Measurements from ENCODE around the gene UPF2. TPM values are rescaled to one million over a fixed set of nuclear protein-coding genes. Genes with fewer than 3 reads are reported as not detected.

Gene UPF2
- polyA plus RNA-seq, 1 donor from 2014 or later = 14.3 TPM

DNA sequence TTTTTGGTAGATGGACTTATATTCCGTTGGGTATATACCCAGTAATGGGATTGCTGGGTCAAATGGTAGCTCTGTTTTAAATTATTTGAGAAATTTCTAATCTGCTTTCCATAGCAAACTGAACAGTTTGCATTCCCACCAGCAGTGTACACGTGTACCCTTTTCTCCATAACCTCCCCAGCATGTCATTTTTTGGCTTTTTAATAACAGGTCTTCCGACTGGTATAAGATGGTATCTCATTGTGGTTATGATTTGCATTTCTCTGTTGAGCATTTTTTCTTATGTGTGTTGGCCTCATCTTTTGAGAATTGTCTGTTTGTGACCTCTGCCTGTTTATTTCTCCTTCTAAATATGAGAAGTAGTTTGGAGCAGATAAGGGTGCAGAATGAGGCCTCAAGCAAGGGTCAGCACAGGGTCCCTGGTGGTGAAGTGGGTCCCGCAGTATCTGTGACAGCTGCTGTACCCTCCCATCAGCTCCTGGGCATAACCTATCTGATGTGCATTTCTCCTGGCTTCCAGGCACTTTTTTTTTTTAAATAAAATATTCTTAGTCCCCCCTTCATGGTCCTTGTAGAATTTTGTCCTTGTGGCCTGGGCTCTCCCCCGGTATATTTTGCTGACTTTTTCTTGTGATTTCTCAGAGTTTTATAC, 145.9 kb downstream of the UPF2 start:
- H3K9me3 ChIP-seq (ENCODE audit: low read length) = no peaks in the 10 kb centered on the region
- H4K20me1 ChIP-seq (ENCODE audit: insufficient read depth) = no peaks in the 10 kb centered on the region
- H3K27me3 ChIP-seq (ENCODE audit: insufficient read depth, low read depth, low read length) = no peaks in the 10 kb centered on the region
- TF ChIP-seq EP300 (conservative IDR thresholded peaks at IDR 0.05; ENCODE audit: poor library complexity, severe bottlenecking) (no peak), RAD21 (conservative IDR thresholded peaks at IDR 0.05) (no peak), POLR2AphosphoS5 (IDR thresholded peaks at IDR 0.05) (no peak), TAF1 (IDR thresholded peaks at IDR 0.05; ENCODE audit: low read depth) (no peak), EZH2 (IDR thresholded peaks at IDR 0.05; ENCODE audit: borderline replicate concordance, insufficient read depth, low read length, poor library complexity, severe bottlenecking) (no peak), MXI1 (conservative IDR thresholded peaks at IDR 0.05; ENCODE audit: poor library complexity, severe bottlenecking) (no peak), SMC3 (conservative IDR thresholded peaks at IDR 0.05; ENCODE audit: poor library complexity) (no peak)
- TF ChIP-seq, protein P1, sequence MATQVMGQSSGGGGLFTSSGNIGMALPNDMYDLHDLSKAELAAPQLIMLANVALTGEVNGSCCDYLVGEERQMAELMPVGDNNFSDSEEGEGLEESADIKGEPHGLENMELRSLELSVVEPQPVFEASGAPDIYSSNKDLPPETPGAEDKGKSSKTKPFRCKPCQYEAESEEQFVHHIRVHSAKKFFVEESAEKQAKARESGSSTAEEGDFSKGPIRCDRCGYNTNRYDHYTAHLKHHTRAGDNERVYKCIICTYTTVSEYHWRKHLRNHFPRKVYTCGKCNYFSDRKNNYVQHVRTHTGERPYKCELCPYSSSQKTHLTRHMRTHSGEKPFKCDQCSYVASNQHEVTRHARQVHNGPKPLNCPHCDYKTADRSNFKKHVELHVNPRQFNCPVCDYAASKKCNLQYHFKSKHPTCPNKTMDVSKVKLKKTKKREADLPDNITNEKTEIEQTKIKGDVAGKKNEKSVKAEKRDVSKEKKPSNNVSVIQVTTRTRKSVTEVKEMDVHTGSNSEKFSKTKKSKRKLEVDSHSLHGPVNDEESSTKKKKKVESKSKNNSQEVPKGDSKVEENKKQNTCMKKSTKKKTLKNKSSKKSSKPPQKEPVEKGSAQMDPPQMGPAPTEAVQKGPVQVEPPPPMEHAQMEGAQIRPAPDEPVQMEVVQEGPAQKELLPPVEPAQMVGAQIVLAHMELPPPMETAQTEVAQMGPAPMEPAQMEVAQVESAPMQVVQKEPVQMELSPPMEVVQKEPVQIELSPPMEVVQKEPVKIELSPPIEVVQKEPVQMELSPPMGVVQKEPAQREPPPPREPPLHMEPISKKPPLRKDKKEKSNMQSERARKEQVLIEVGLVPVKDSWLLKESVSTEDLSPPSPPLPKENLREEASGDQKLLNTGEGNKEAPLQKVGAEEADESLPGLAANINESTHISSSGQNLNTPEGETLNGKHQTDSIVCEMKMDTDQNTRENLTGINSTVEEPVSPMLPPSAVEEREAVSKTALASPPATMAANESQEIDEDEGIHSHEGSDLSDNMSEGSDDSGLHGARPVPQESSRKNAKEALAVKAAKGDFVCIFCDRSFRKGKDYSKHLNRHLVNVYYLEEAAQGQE (IDR thresholded peaks at IDR 0.05; ENCODE audit: borderline replicate concordance) = no peak
- H3K36me3 ChIP-seq (ENCODE audit: insufficient read depth, low read length) = no peaks in the 10 kb centered on the region
- H3K27ac ChIP-seq (ENCODE audit: low read length) = no peak overlapping the region
- no peak overlapping the region for H2AFZ ChIP-seq (ENCODE audit: low read depth, low read length)
- no peaks in the 10 kb centered on the region for H3K79me2 ChIP-seq (replicated peaks; ENCODE audit: insufficient read depth, low read length)
- H3K4me3 ChIP-seq (ENCODE audit: low read length) = no peak overlapping the region
- H3K9me2 ChIP-seq (ENCODE audit: insufficient read depth, low read length) = no peaks in the 10 kb centered on the region
- H3K9ac ChIP-seq (ENCODE audit: low read length) = no peak overlapping the region
- no peaks in the 10 kb centered on the region for H3F3A ChIP-seq (ENCODE audit: insufficient read depth, low read length, poor library complexity, severe bottlenecking)
- H3K4me2 ChIP-seq (ENCODE audit: low read length) = no peak overlapping the region

DNA sequence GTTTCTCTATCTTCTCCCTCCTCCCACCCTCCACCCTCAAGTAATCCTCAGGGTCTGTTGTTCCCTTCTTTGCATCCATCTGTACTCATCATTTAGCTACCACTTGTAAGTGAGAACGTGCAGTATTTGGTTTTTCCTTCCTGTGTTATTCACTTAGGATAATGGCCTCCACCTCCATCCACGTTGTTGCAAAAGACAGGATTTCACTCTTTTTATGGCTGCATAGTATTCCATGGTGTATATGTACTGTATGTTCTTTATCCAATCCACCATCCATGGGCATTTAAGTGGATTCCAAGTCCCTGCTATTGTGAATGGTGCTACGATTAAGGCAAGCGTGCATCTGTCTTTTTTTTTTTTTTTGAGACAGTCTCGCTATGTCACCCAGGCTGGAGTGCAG, 147.0 kb downstream of the UPF2 start:
- Histone ChIP-seq H3K4me3 (ENCODE audit: low read length) (no peak overlapping the region), H4K20me1 (ENCODE audit: insufficient read depth) (no peaks in the 10 kb centered on the region), H3K27me3 (ENCODE audit: insufficient read depth, low read depth, low read length) (no peaks in the 10 kb centered on the region), H3K9ac (ENCODE audit: low read length) (no peak overlapping the region), H3K27ac (ENCODE audit: low read length) (no peak overlapping the region), H3F3A (ENCODE audit: insufficient read depth, low read length, poor library complexity, severe bottlenecking) (no peaks in the 10 kb centered on the region), H2AFZ (ENCODE audit: low read depth, low read length) (no peak overlapping the region), H3K9me2 (ENCODE audit: insufficient read depth, low read length) (no peaks in the 10 kb centered on the region), H3K36me3 (ENCODE audit: insufficient read depth, low read length) (no peaks in the 10 kb centered on the region), H3K79me2 (replicated peaks; ENCODE audit: insufficient read depth, low read length) (no peaks in the 10 kb centered on the region), H3K4me2 (ENCODE audit: low read length) (no peak overlapping the region), H3K9me3 (ENCODE audit: low read length) (no peaks in the 10 kb centered on the region)
- no peak for TF ChIP-seq TAF1 (IDR thresholded peaks at IDR 0.05; ENCODE audit: low read depth)
- no peak for TF ChIP-seq POLR2AphosphoS5 (IDR thresholded peaks at IDR 0.05)
- no peak for TF ChIP-seq EP300 (conservative IDR thresholded peaks at IDR 0.05; ENCODE audit: poor library complexity, severe bottlenecking)
- TF ChIP-seq SMC3 (conservative IDR thresholded peaks at IDR 0.05; ENCODE audit: poor library complexity) = no peak
- TF ChIP-seq, protein P1 (IDR thresholded peaks at IDR 0.05; ENCODE audit: borderline replicate concordance) = no peak
- no peak for TF ChIP-seq RAD21 (conservative IDR thresholded peaks at IDR 0.05)
- TF ChIP-seq, protein P2, sequence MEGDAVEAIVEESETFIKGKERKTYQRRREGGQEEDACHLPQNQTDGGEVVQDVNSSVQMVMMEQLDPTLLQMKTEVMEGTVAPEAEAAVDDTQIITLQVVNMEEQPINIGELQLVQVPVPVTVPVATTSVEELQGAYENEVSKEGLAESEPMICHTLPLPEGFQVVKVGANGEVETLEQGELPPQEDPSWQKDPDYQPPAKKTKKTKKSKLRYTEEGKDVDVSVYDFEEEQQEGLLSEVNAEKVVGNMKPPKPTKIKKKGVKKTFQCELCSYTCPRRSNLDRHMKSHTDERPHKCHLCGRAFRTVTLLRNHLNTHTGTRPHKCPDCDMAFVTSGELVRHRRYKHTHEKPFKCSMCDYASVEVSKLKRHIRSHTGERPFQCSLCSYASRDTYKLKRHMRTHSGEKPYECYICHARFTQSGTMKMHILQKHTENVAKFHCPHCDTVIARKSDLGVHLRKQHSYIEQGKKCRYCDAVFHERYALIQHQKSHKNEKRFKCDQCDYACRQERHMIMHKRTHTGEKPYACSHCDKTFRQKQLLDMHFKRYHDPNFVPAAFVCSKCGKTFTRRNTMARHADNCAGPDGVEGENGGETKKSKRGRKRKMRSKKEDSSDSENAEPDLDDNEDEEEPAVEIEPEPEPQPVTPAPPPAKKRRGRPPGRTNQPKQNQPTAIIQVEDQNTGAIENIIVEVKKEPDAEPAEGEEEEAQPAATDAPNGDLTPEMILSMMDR (IDR thresholded peaks at IDR 0.05; ENCODE audit: poor library complexity, severe bottlenecking) = no peak
- TF ChIP-seq MXI1 (conservative IDR thresholded peaks at IDR 0.05; ENCODE audit: poor library complexity, severe bottlenecking) = no peak
